Smooth muscle cell (in vitro differentiated cells): ENCODE results near the gene DNM1L. TPM values are rescaled to one million over a fixed set of nuclear protein-coding genes. Genes with fewer than 3 reads are reported as not detected.

Experiments used
- DNase-seq: peaks from one replicate; lab custom pipeline; 2025; ENCODE audit not compliant: unreplicated experiment; lab: John Stamatoyannopoulos, UW
- H2AFZ ChIP-seq: fragments of 200-600 bp; sonication (generic); 2 replicates; pipeline ENCODE4 v1.6.0; 2016; ENCODE audit warnings: antibody characterized with exemption, low read depth, mild to moderate bottlenecking
- H3F3A ChIP-seq: fragments of 200-600 bp; sonication (generic); 2 replicates; pipeline ENCODE4 v1.6.0; 2017; ENCODE audit warnings: antibody characterized with exemption, low read depth
- H3K27ac ChIP-seq: fragments of 200-600 bp; sonication (generic); 2 replicates; pipeline ENCODE4 v1.5.1; 2016; ENCODE audit warnings: low read depth, mild to moderate bottlenecking
- H3K27me3 ChIP-seq: fragments of 200-600 bp; sonication (generic); 2 replicates; pipeline ENCODE4 v1.6.1; 2016; ENCODE audit warnings: low read depth, mild to moderate bottlenecking
- H3K36me3 ChIP-seq: fragments of 200-600 bp; sonication (generic); 2 replicates; pipeline ENCODE4 v1.5.1; 2016; ENCODE audit warnings: low read depth
- H3K4me1 ChIP-seq: fragments of 200-600 bp; sonication (generic); 2 replicates; pipeline ENCODE4 v1.5.1; 2016; ENCODE audit warnings: low read depth
- H3K4me2 ChIP-seq: fragments of 200-600 bp; sonication (generic); 2 replicates; pipeline ENCODE4 v1.6.0; 2016; ENCODE audit warnings: mild to moderate bottlenecking
- H3K4me3 ChIP-seq: fragments of 200-600 bp; sonication (generic); 2 replicates; pipeline ENCODE4 v1.5.1; 2016; ENCODE audit warnings: mild to moderate bottlenecking
- H3K79me2 ChIP-seq: fragments of 200-600 bp; sonication (generic); 2 replicates; pipeline ENCODE4 v1.6.0; 2016; ENCODE audit warnings: low read depth, mild to moderate bottlenecking
- H3K9ac ChIP-seq: fragments of 200-600 bp; sonication (generic); 2 replicates; pipeline ENCODE4 v1.6.0; 2016; ENCODE audit warnings: low read depth
- H3K9me3 ChIP-seq: fragments of 200-600 bp; sonication (generic); replicated peaks from 2 replicates; pipeline ENCODE4 v1.5.1; 2016; ENCODE audit warnings: low read depth
- H4K20me1 ChIP-seq: fragments of 200-600 bp; sonication (generic); 2 replicates; pipeline ENCODE4 v1.6.0; 2016; ENCODE audit warnings: low read depth
- CTCF ChIP-seq: fragments of 200-600 bp; sonication (generic); IDR thresholded peaks from 2 replicates; pipeline ENCODE4 v1.5.1; 2017; ENCODE audit warnings: borderline replicate concordance, mild to moderate bottlenecking, antibody characterized with exemption; ENCODE audit not compliant: insufficient read depth, poor library complexity, severe bottlenecking
- WGBS: methylation state at CpG from one replicate; pipeline ENCODE4 v1.1.7; 2016; ENCODE audit warnings: low lambda C conversion rate; 5-methylcytosine and 5-hydroxymethylcytosine counted together
- polyA plus RNA-seq: library from polyadenylated mRNA; unstranded; fragments of >200 nt; fragmentation: Nextera tagmentation; extraction: Ambion mirVana; gene quantifications from 2 replicates; pipeline ENCODE4 v1.2.1, GENCODE V29; 2016
- total RNA-seq: library from RNA; depleted of rRNA; stranded (reverse); fragments of >200 nt; gene quantifications from 2 replicates; pipeline ENCODE4 v1.2.3, GENCODE V29; 2014

Gene DNM1L
- total and polyA plus RNA-seq, 2 experiments from 2014 or later, result 33.6 to 56.3 TPM

GRCh38 chr12:32770141-32770540 lies 91.0 kb downstream of the DNM1L start:
- Histone ChIP-seq H3K4me1 (peaks cover 14% of the 10 kb centered on the region), H3K9me3 (no peaks in the 10 kb centered on the region), H3K4me3 (no peak overlapping the region), H3F3A (no peaks in the 10 kb centered on the region), H3K36me3 (no peaks in the 10 kb centered on the region), H3K79me2 (no peaks in the 10 kb centered on the region), H3K9ac (no peak overlapping the region), H3K27me3 (no peaks in the 10 kb centered on the region), H4K20me1 (no peaks in the 10 kb centered on the region), H3K4me2 (no peak overlapping the region), H3K27ac (no peak overlapping the region), H2AFZ (no peak overlapping the region)
- no peak for TF ChIP-seq CTCF
- 73% methylated on average over 1 of the region's 1 CpG for WGBS
- DNase-seq, result no peak

DNA sequence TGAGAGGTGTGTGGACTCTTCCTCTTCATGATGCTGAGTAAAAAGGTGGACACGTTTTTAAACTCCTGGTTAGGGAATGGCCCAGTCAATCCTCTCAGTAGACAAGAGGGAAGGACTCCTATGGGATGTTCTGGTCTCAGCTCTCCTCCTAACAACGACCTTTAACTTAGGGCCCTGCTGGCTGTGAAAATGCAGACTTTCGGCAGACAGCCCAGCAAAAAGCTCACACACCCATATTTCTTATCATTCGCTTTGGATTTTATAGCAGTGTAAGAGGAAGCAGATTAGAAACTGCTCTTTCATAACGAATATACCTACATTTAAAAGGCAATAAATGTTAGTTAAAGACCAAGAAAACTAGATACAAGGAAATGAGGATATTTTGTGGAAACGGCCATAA lies 94.6 kb downstream of the DNM1L start:
- Histone ChIP-seq H3K27ac (no peak overlapping the region), H3K27me3 (no peaks in the 10 kb centered on the region), H3K4me1 (peaks cover 13% of the 10 kb centered on the region), H3F3A (no peaks in the 10 kb centered on the region), H2AFZ (peak overlapping the region; percentile 75), H3K4me2 (no peak overlapping the region), H3K9ac (no peak overlapping the region), H3K4me3 (no peak overlapping the region), H3K9me3 (no peaks in the 10 kb centered on the region), H3K79me2 (no peaks in the 10 kb centered on the region), H3K36me3 (no peaks in the 10 kb centered on the region), H4K20me1 (no peaks in the 10 kb centered on the region)
- DNase-seq, result no peak
- no peak for TF ChIP-seq CTCF
- 38% methylated on average over 6 of the region's 6 CpGs for WGBS

DNA sequence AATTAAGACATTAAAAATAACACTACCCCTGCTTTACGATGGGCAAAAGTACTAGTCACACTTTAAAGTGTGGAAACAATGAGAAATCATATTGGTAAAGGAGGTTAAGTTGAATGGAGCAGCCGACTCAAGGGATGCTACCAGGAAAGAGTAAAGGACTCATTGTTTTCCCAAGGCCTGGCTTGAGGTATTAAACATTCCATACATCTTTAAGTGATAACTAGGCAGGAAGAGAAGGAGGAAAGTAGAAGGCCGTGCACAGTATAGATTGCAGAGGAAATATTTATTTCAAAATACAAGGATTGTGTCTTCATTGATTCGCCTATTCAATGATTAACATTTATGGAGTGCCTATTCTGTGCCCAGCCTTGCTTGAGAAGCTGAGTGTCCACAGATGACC lies 97.2 kb downstream of the DNM1L start:
- no peak for DNase-seq
- 83% methylated on average over 4 of the region's 4 CpGs for WGBS
- no peak overlapping the region for H3K4me3 ChIP-seq
- no peaks in the 10 kb centered on the region for H3K36me3 ChIP-seq
- no peak for TF ChIP-seq CTCF
- no peaks in the 10 kb centered on the region for H3K79me2 ChIP-seq
- H3K27me3 ChIP-seq, result no peaks in the 10 kb centered on the region
- no peaks in the 10 kb centered on the region for H3F3A ChIP-seq
- H3K27ac ChIP-seq, result no peak overlapping the region
- H3K4me2 ChIP-seq, result no peak overlapping the region
- H4K20me1 ChIP-seq, result no peaks in the 10 kb centered on the region
- H3K4me1 ChIP-seq, result no peaks in the 10 kb centered on the region
- no peak overlapping the region for H2AFZ ChIP-seq
- H3K9me3 ChIP-seq, result no peaks in the 10 kb centered on the region
- H3K9ac ChIP-seq, result no peak overlapping the region

DNA sequence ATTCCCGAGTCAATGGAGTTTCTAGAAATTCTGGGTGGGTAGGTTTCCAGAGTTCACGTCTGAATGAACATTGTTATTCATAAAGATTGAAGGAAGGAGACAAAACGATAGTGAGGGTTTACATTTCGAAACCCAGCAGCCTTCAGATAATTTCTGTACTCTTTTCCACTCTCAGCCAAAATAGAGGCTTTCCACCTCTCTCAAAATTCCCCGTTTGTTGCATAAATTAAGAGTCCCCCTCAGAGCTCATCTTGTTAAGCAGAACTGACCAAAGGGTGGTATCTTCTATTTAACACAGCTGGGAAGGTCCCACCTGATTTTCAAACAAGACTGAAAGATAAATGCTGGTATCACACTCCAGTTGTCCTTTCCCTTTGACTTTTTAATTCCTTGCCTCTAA lies 98.1 kb downstream of the DNM1L start:
- no peak for DNase-seq
- H3K79me2 ChIP-seq, result no peaks in the 10 kb centered on the region
- H3K9ac ChIP-seq, result no peak overlapping the region
- H3K4me1 ChIP-seq, result no peaks in the 10 kb centered on the region
- H3K27ac ChIP-seq, result no peak overlapping the region
- no peak overlapping the region for H3K4me2 ChIP-seq
- H3K4me3 ChIP-seq, result no peak overlapping the region
- WGBS, result 84% methylated on average over 5 of the region's 5 CpGs
- TF ChIP-seq CTCF, result no peak
- H3K27me3 ChIP-seq, result no peaks in the 10 kb centered on the region
- H2AFZ ChIP-seq, result no peak overlapping the region
- no peaks in the 10 kb centered on the region for H3F3A ChIP-seq
- no peaks in the 10 kb centered on the region for H4K20me1 ChIP-seq
- H3K36me3 ChIP-seq, result no peaks in the 10 kb centered on the region
- no peaks in the 10 kb centered on the region for H3K9me3 ChIP-seq
